Measurements from ENCODE around the gene CDK8. TPM values are rescaled to one million over a fixed set of nuclear protein-coding genes. Genes with fewer than 3 reads are reported as not detected.

Gene CDK8
- polyA plus RNA-seq, 3 donors, result 3.0 to 10.9 (median 3.3) TPM

- no peak overlapping the region for H3K27ac ChIP-seq (ENCODE audit: low read depth in 1 of 2, low read length in 2 of 2)
- DNase-seq, result no peak
- H3K4me2 ChIP-seq (replicated peaks; ENCODE audit: extremely low read depth, low read length, poor library complexity, severe bottlenecking), result no peak overlapping the region
- H3K36me3 Mint-ChIP-seq, result no peaks in the 10 kb centered on the region
- no peaks in the 10 kb centered on the region for H3K79me2 ChIP-seq (ENCODE audit: insufficient read depth, low read length)
- WGBS (ENCODE audit: insufficient coverage), result no CpG with 5 or more reads among the region's 3 CpGs
- no peaks in the 10 kb centered on the region for H3K36me3 ChIP-seq (replicated peaks in 1 of 2; ENCODE audit: control insufficient read depth in 1 of 2, insufficient read depth in 2 of 2, low read length in 2 of 2)
- H3K4me3 ChIP-seq (replicated peaks in 1 of 3; ENCODE audit: low read depth in 2 of 3, low read length in 3 of 3), result no peak overlapping the region
- H3K4me3 Mint-ChIP-seq, result no peak overlapping the region
- peaks cover 0 to 11% of the 10 kb centered on the region in 2 donors for H3K9me3 ChIP-seq (replicated peaks in 1 of 2; ENCODE audit: control insufficient read depth in 1 of 2, insufficient read depth in 1 of 2, low read length in 2 of 2)
- no peaks in the 10 kb centered on the region for H3K4me1 Mint-ChIP-seq
- no peaks in the 10 kb centered on the region for H4K20me1 ChIP-seq (ENCODE audit: insufficient read depth, low read length)
- no peak overlapping the region for H2AFZ ChIP-seq (ENCODE audit: insufficient read depth, low read depth, low read length, poor library complexity, severe bottlenecking)
- no peak overlapping the region for H3K9ac ChIP-seq (ENCODE audit: insufficient read depth, low read length, poor library complexity, severe bottlenecking)
- no peaks in the 10 kb centered on the region for H3K4me1 ChIP-seq (ENCODE audit: control insufficient read depth in 1 of 2, insufficient read depth in 2 of 2, low read length in 2 of 2)
- no peak for TF ChIP-seq CTCF (IDR thresholded peaks at IDR 0.05)
- intact Hi-C loops (cut with micrococcal nuclease), result no loop called here
- H3K9me3 Mint-ChIP-seq, result peaks cover 0 to 11% (median 9%) of the 10 kb centered on the region in 7 donors
- H3K27ac Mint-ChIP-seq, result no peak overlapping the region
- peaks cover 0 to 1% (median 0%) of the 10 kb centered on the region in 3 donors for H3K27me3 Mint-ChIP-seq (ENCODE audit: low read depth in 3 of 3)
- no peaks in the 10 kb centered on the region for H3K27me3 ChIP-seq (ENCODE audit: control insufficient read depth in 2 of 2, insufficient read depth in 2 of 2, low read length in 2 of 2)
These were observed 192.8 kb downstream of the CDK8 start for GRCh38 chr13:26446751-26447150.

GRCh38 chr13:26448032-26448431 is 194.1 kb downstream of the CDK8 start:
- no peaks in the 10 kb centered on the region for H3K79me2 ChIP-seq (ENCODE audit: insufficient read depth, low read length)
- H3K4me2 ChIP-seq (replicated peaks; ENCODE audit: extremely low read depth, low read length, poor library complexity, severe bottlenecking), result no peak overlapping the region
- Mint-ChIP-seq H3K4me3 (no peak overlapping the region), H3K36me3 (no peaks in the 10 kb centered on the region), H3K27me3 (ENCODE audit: low read depth in 3 of 3) (peaks cover 0 to 1% (median 0%) of the 10 kb centered on the region in 3 donors), H3K9me3 (peaks cover 0 to 11% (median 9%) of the 10 kb centered on the region in 7 donors), H3K27ac (no peak overlapping the region), H3K4me1 (no peaks in the 10 kb centered on the region)
- H3K9me3 ChIP-seq (replicated peaks in 1 of 2; ENCODE audit: control insufficient read depth in 1 of 2, insufficient read depth in 1 of 2, low read length in 2 of 2), result peaks cover 0 to 11% of the 10 kb centered on the region in 2 donors
- DNase-seq, result no peak
- intact Hi-C loops (cut with micrococcal nuclease), result no loop called here
- H3K4me3 ChIP-seq (replicated peaks in 1 of 3; ENCODE audit: low read depth in 2 of 3, low read length in 3 of 3), result no peak overlapping the region
- no peak overlapping the region for H3K27ac ChIP-seq (ENCODE audit: low read depth in 1 of 2, low read length in 2 of 2)
- H3K27me3 ChIP-seq (ENCODE audit: control insufficient read depth in 2 of 2, insufficient read depth in 2 of 2, low read length in 2 of 2), result no peaks in the 10 kb centered on the region
- no peaks in the 10 kb centered on the region for H3K36me3 ChIP-seq (replicated peaks in 1 of 2; ENCODE audit: control insufficient read depth in 1 of 2, insufficient read depth in 2 of 2, low read length in 2 of 2)
- no peak overlapping the region for H3K9ac ChIP-seq (ENCODE audit: insufficient read depth, low read length, poor library complexity, severe bottlenecking)
- no peaks in the 10 kb centered on the region for H3K4me1 ChIP-seq (ENCODE audit: control insufficient read depth in 1 of 2, insufficient read depth in 2 of 2, low read length in 2 of 2)
- no peak overlapping the region for H2AFZ ChIP-seq (ENCODE audit: insufficient read depth, low read depth, low read length, poor library complexity, severe bottlenecking)
- TF ChIP-seq CTCF (IDR thresholded peaks at IDR 0.05), result no peak
- no peaks in the 10 kb centered on the region for H4K20me1 ChIP-seq (ENCODE audit: insufficient read depth, low read length)
- WGBS (ENCODE audit: insufficient coverage), result no CpG with 5 or more reads among the region's 2 CpGs
